NCI-H2081 treated with DMSO at 0.1 percent for 48 hours (cell line): ENCODE measurements around the gene NUMB.
"Not testable (repeated sequence)": the region's sequence is repeated elsewhere in the genome, so short reads cannot be mapped to it uniquely, and the experiment has no call there.

Experiments
- DNase-seq: peaks from one replicate; lab custom pipeline; 2025; lab: John Stamatoyannopoulos, UW

NUMB gene

GRCh38 chr14:73422515-73422914 is 35.8 kb downstream of the NUMB start:
- no peak for DNase-seq

GRCh38 chr14:73418227-73418626 is 40.1 kb downstream of the NUMB start:
- no peak for DNase-seq

- DNase-seq: not testable (repeated sequence)
Measured at GRCh38 chr14:73406248-73406647, 52.1 kb downstream of the NUMB start.

- DNase-seq: no peak
Measured at GRCh38 chr14:73403181-73403752, 55.1 kb downstream of the NUMB start.

GRCh38 chr14:73402579-73402978 is 55.8 kb downstream of the NUMB start:
- DNase-seq: no peak

GRCh38 chr14:73397810-73398209 is 60.5 kb downstream of the NUMB start:
- no peak for DNase-seq

GRCh38 chr14:73394317-73394716 is 64.0 kb downstream of the NUMB start:
- no peak for DNase-seq

GRCh38 chr14:73393375-73393774 is 65.0 kb downstream of the NUMB start:
- DNase-seq: no peak

- no peak for DNase-seq
Measured at GRCh38 chr14:73392329-73393257, 65.8 kb downstream of the NUMB start.

GRCh38 chr14:73387860-73388259 is 70.5 kb downstream of the NUMB start:
- not testable (repeated sequence) for DNase-seq

GRCh38 chr14:73386342-73386741 is 72.0 kb downstream of the NUMB start:
- no peak for DNase-seq

GRCh38 chr14:73385021-73385420 is 73.3 kb downstream of the NUMB start:
- not testable (repeated sequence) for DNase-seq

- DNase-seq: no peak
Measured at GRCh38 chr14:73383356-73383755, 75.0 kb downstream of the NUMB start.

- DNase-seq: no peak
Measured at GRCh38 chr14:73381380-73382013, 76.8 kb downstream of the NUMB start.

GRCh38 chr14:73376585-73376984 is 81.8 kb downstream of the NUMB start:
- DNase-seq: no peak

GRCh38 chr14:73375861-73376260 is 82.5 kb downstream of the NUMB start:
- DNase-seq: no peak

- DNase-seq: no peak
Measured at GRCh38 chr14:73374218-73374617, 84.1 kb downstream of the NUMB start.

- DNase-seq: no peak
Measured at GRCh38 chr14:73372529-73372928, 85.8 kb downstream of the NUMB start.

- DNase-seq: no peak
Measured at GRCh38 chr14:73370561-73370960, 87.8 kb downstream of the NUMB start.

GRCh38 chr14:73369428-73369827 is 88.9 kb downstream of the NUMB start:
- DNase-seq: no peak

- DNase-seq: no peak
Measured at GRCh38 chr14:73368616-73369015, 89.7 kb downstream of the NUMB start.

- no peak for DNase-seq
Measured at GRCh38 chr14:73365727-73366126, 92.6 kb downstream of the NUMB start.

GRCh38 chr14:73364559-73364958 is 93.8 kb downstream of the NUMB start:
- no peak for DNase-seq
